IMR-90 (cell line): ENCODE data around the gene GNG7. TPM values are rescaled to one million over a fixed set of nuclear protein-coding genes. Genes with fewer than 3 reads are reported as not detected.

Experiments
- ATAC-seq: fragments of 200-7000 bp; cut with Tn5 transposase; 2 replicates; pipeline ENCODE4 v1.9.1; 2020; ENCODE audit warnings: low read depth, mild to moderate bottlenecking, moderate library complexity
- BruUV-seq: library from RNA; stranded (reverse); fragments of 400-500 nt; replicated peaks from 2 replicates; lab custom pipeline; 2021; lab: Mats Ljungman, UMichigan
- CTCF ChIA-PET: fragments of 300-600 bp; formaldehyde crosslinking; extraction: SDS; loops from one replicate; lab custom pipeline; 2021; ENCODE audit warnings: antibody characterized with exemption; lab: Yijun Ruan, JAX
- POLR2A ChIA-PET: fragments of 300-600 bp; sonication (Branson Sonifier 250); formaldehyde crosslinking; loops from one replicate; lab custom pipeline; 2022; ENCODE audit warnings: antibody characterized with exemption; ENCODE audit not compliant: unreplicated experiment; lab: Charles Lee
- DNase-seq: peaks from one replicate; pipeline ENCODE4 v3.0.0; 2013
- H2AFZ ChIP-seq: replicated peaks from 2 replicates; pipeline ENCODE3; 2013; ENCODE audit warnings: low read length, mild to moderate bottlenecking; ENCODE audit not compliant: poor library complexity
- H2AK5ac ChIP-seq: 2 replicates; pipeline ENCODE4 v1.6.1; 2013; ENCODE audit warnings: low read depth, low read length, inconsistent platforms
- H2AK9ac ChIP-seq: replicated peaks from 2 replicates; pipeline ENCODE3; 2013; ENCODE audit warnings: mild to moderate bottlenecking, low read depth, low read length, moderate library complexity; ENCODE audit not compliant: poor library complexity
- H2BK120ac ChIP-seq: 2 replicates; pipeline ENCODE4 v1.6.1; 2013; ENCODE audit warnings: low read depth, low read length, inconsistent platforms
- H2BK15ac ChIP-seq: 3 replicates; pipeline ENCODE4 v1.6.1; 2013; ENCODE audit warnings: low read depth, low read length, inconsistent platforms
- H2BK20ac ChIP-seq: 2 replicates; pipeline ENCODE4 v1.6.1; 2013; ENCODE audit warnings: low read depth, mild to moderate bottlenecking, inconsistent platforms, low read length, moderate library complexity
- H2BK5ac ChIP-seq: 2 replicates; pipeline ENCODE4 v1.6.1; 2013; ENCODE audit warnings: mild to moderate bottlenecking, low read depth, low read length, inconsistent platforms; ENCODE audit not compliant: poor library complexity, severe bottlenecking
- H3K14ac ChIP-seq: replicated peaks from 2 replicates; pipeline ENCODE4 v1.6.1; 2013; ENCODE audit warnings: low read depth, low read length, inconsistent platforms
- H3K18ac ChIP-seq: 2 replicates; pipeline ENCODE4 v1.6.1; 2013; ENCODE audit warnings: low read depth, low read length, control low read depth
- H3K23ac ChIP-seq: 2 replicates; pipeline ENCODE4 v1.6.1; 2013; ENCODE audit warnings: low read depth, low read length, inconsistent platforms
- H3K27ac ChIP-seq: 2 replicates; pipeline ENCODE4 v1.5.1; 2013; ENCODE audit warnings: mild to moderate bottlenecking, control low read depth, low read length; ENCODE audit not compliant: insufficient read depth
- H3K27me3 ChIP-seq: 2 replicates; pipeline ENCODE4 v1.6.1; 2013; ENCODE audit warnings: low read length; ENCODE audit not compliant: control insufficient read depth, insufficient read depth
- H3K36me3 ChIP-seq: 2 replicates; pipeline ENCODE4 v1.6.1; 2013; ENCODE audit warnings: low read length, mixed read lengths; ENCODE audit not compliant: control insufficient read depth, insufficient read depth
- H3K4ac ChIP-seq: 2 replicates; pipeline ENCODE4 v1.6.1; 2013; ENCODE audit warnings: low read depth, low read length, inconsistent platforms
- H3K4me1 ChIP-seq: 2 replicates; pipeline ENCODE4 v1.6.1; 2013; ENCODE audit warnings: low read length, mixed read lengths; ENCODE audit not compliant: control insufficient read depth, insufficient read depth
- H3K4me2 ChIP-seq: 2 replicates; pipeline ENCODE4 v1.6.1; 2013; ENCODE audit warnings: low read depth, mild to moderate bottlenecking, control low read depth, low read length, moderate library complexity
- H3K4me3 ChIP-seq: 2 replicates; pipeline ENCODE4 v1.5.1; 2013; ENCODE audit warnings: low read depth, mild to moderate bottlenecking, control low read depth, low read length, moderate library complexity; ENCODE audit not compliant: insufficient read depth
- H3K56ac ChIP-seq: 2 replicates; pipeline ENCODE4 v1.6.1; 2013; ENCODE audit warnings: low read length, inconsistent platforms; ENCODE audit not compliant: insufficient read depth; ENCODE audit errors: extremely low read depth
- H3K79me1 ChIP-seq, 2 experiments: 2 replicates each; pipeline ENCODE4 v1.6.1; 2013; ENCODE audit warnings: low read length in 2 of 2, inconsistent platforms in 1 of 2, low read depth in 1 of 2
- H3K9ac ChIP-seq: 2 replicates; pipeline ENCODE4 v1.6.1; 2013; ENCODE audit warnings: low read depth, low read length, control low read depth
- H3K9me1 ChIP-seq: 2 replicates; pipeline ENCODE4 v1.6.1; 2013; ENCODE audit warnings: low read length, inconsistent platforms; ENCODE audit not compliant: insufficient read depth
- H3K9me3 ChIP-seq: 2 replicates; pipeline ENCODE4 v1.6.1; 2013; ENCODE audit warnings: low read length; ENCODE audit not compliant: control insufficient read depth, insufficient read depth
- H4K20me1 ChIP-seq: 2 replicates; pipeline ENCODE4 v1.6.1; 2013; ENCODE audit warnings: low read length, inconsistent platforms; ENCODE audit not compliant: insufficient read depth
- H4K5ac ChIP-seq: 2 replicates; pipeline ENCODE4 v1.6.1; 2013; ENCODE audit warnings: mild to moderate bottlenecking, low read depth, low read length, control low read depth
- H4K8ac ChIP-seq, 2 experiments: 2 replicates each; pipeline ENCODE4 v1.6.1; 2013; ENCODE audit warnings: low read depth in 2 of 2, low read length in 2 of 2, control low read depth in 1 of 2, inconsistent platforms in 1 of 2
- H4K91ac ChIP-seq: 2 replicates; pipeline ENCODE4 v1.6.1; 2013; ENCODE audit warnings: low read depth, low read length, inconsistent platforms; ENCODE audit not compliant: insufficient read depth
- CEBPB ChIP-seq: IDR thresholded peaks from 2 replicates; pipeline ENCODE4 v1.6.1; 2012; ENCODE audit warnings: low read depth, low read length, improper control_type of control experiment
- CTCF ChIP-seq: conservative IDR thresholded peaks from 2 replicates; pipeline ENCODE4 v1.5.1; 2012; ENCODE audit warnings: mild to moderate bottlenecking, low read depth, low read length, improper control_type of control experiment
- MAZ ChIP-seq: IDR thresholded peaks from 2 replicates; pipeline ENCODE4 v1.6.1; 2012; ENCODE audit warnings: low read depth, mild to moderate bottlenecking, low read length, improper control_type of control experiment, moderate library complexity, borderline replicate concordance
- MXI1 ChIP-seq: IDR thresholded peaks from 2 replicates; pipeline ENCODE4 v1.6.1; 2012; ENCODE audit warnings: low read depth, mild to moderate bottlenecking, low read length, moderate library complexity, borderline replicate concordance
- RFX5 ChIP-seq: IDR thresholded peaks from 2 replicates; pipeline ENCODE4 v1.8.0; 2012; ENCODE audit warnings: low read depth, mild to moderate bottlenecking, low read length, moderate library complexity
- WGBS, 2 experiments: methylation state at CpG; one replicate each; pipeline versions ENCODE4 v1.1.5 to v1.1.7; 2013; ENCODE audit warnings: missing lambda C conversion rate in 2 of 2; ENCODE audit not compliant: insufficient read length in 1 of 2; ENCODE audit errors: extremely low coverage in 2 of 2; 5-methylcytosine and 5-hydroxymethylcytosine counted together
- dilution Hi-C: fragments of 300-500 bp; cut with HindIII; formaldehyde crosslinking; loops from one replicate; pipeline ENCODE4 v1.14.3; 2018; ENCODE audit warnings: low sequenced_read_pairs; ENCODE audit not compliant: unreplicated experiment
- in situ Hi-C: fragments of 300-500 bp; cut with MboI; formaldehyde crosslinking; loops from 3 replicates; pipeline ENCODE4 v1.14.3; 2019; ENCODE audit warnings: low sequenced_read_pairs, inconsistent platforms, mixed read lengths
- intact Hi-C: fragments of 100-400 bp; cut with micrococcal nuclease; formaldehyde crosslinking; loops from 2 replicates; pipeline ENCODE4 v1.10.0; 2022
- polyA plus RNA-seq, 3 experiments: library from polyadenylated mRNA; depleted of rRNA; stranded (reverse); fragments of >200 nt; gene quantifications; 2 replicates each; pipeline ENCODE4 v1.2.3, GENCODE V29; 2012; ENCODE audit warnings: low replicate concordance in 1 of 3
- total RNA-seq: library from RNA; depleted of rRNA; stranded (reverse); fragments of >200 nt; gene quantifications from 2 replicates; pipeline ENCODE4 v1.2.3, GENCODE V29; 2012

GNG7 gene
- total and polyA plus RNA-seq, 2 of the 4 experiments (the other 2 are of a cell fraction), result under 0.01 to 0.21 TPM

- no peak overlapping the region for H2AFZ ChIP-seq
- H3K27ac ChIP-seq, result no peak overlapping the region
- H3K27me3 ChIP-seq, result peaks cover 16% of the 10 kb centered on the region
- H2BK20ac ChIP-seq, result no peak overlapping the region
- no peak overlapping the region for H2AK9ac ChIP-seq
- no peak overlapping the region for H3K4me2 ChIP-seq
- H4K8ac ChIP-seq, result no peak overlapping the region
- no peak for ATAC-seq
- H4K20me1 ChIP-seq, result no peaks in the 10 kb centered on the region
- ChIA-PET CTCF (no interaction called here), POLR2A (interaction anchor here (0.6 kb wide), 1 partner anchor 1103 kb away, joined by 3 read pairs; the partner anchor contains the start of gene REEP6)
- H3K36me3 ChIP-seq, result no peaks in the 10 kb centered on the region
- no peak for DNase-seq
- no peak overlapping the region for H4K91ac ChIP-seq
- H3K23ac ChIP-seq, result no peak overlapping the region
- no peak overlapping the region for H2BK5ac ChIP-seq
- no peak overlapping the region for H2BK120ac ChIP-seq
- H2AK5ac ChIP-seq, result no peak overlapping the region
- H2BK15ac ChIP-seq, result no peak overlapping the region
- no peaks in the 10 kb centered on the region for H3K9me1 ChIP-seq
- no peaks in the 10 kb centered on the region for H3K4me1 ChIP-seq
- in situ Hi-C loops (no loop called here), intact Hi-C loops (no loop called here), dilution Hi-C loops (no loop called here)
- WGBS, 2 experiments, result 86% methylated on average over 5 of the region's 7 CpGs; no CpG with 5 or more reads in 1 of the 2 experiments
- no peak for TF ChIP-seq CTCF
- TF ChIP-seq MAZ, result no peak
- no peak for TF ChIP-seq RFX5
- no peak for TF ChIP-seq CEBPB
- TF ChIP-seq MXI1, result no peak
- no peak overlapping the region for H3K9ac ChIP-seq
- H3K79me1 ChIP-seq, result no peaks in the 10 kb centered on the region
- BruUV-seq, result no TSS peak
- H3K56ac ChIP-seq, result no peak overlapping the region
- H3K9me3 ChIP-seq, result no peaks in the 10 kb centered on the region; the same call in 1 of the 2 replicates
- H3K4ac ChIP-seq, result no peak overlapping the region
- no peak overlapping the region for H4K5ac ChIP-seq
- no peak overlapping the region for H3K18ac ChIP-seq
- H3K14ac ChIP-seq, result no peak overlapping the region
- H3K4me3 ChIP-seq, result no peak overlapping the region
These were observed 108.2 kb downstream of the GNG7 start for GRCh38 chr19:2594319-2594718.
